ENCODE data around the gene HYAL2. TPM values are rescaled to one million over a fixed set of nuclear protein-coding genes. Genes with fewer than 3 reads are reported as not detected.
"Not testable (repeated sequence)": the region's sequence is repeated elsewhere in the genome, so short reads cannot be mapped to it uniquely, and the experiment has no call there.

HYAL2 gene
- total and polyA plus RNA-seq, 4 donors: 19.5 to 57.6 (median 33.2) TPM

- Histone ChIP-seq H3K9ac (ENCODE audit: low read depth in 1 of 2, low read length in 2 of 2) (peak overlapping the region in 1 of 2 donors; percentile 21), H3K36me3 (ENCODE audit: control insufficient read depth in 4 of 4, insufficient read depth in 3 of 4, low read depth in 1 of 4, low read length in 3 of 4) (no peaks in the 10 kb centered on the region), H3K9me3 (ENCODE audit: control insufficient read depth in 4 of 4, low read length in 3 of 4) (no peaks in the 10 kb centered on the region), H3K27me3 (ENCODE audit: control insufficient read depth in 4 of 4, insufficient read depth in 4 of 4, low read length in 3 of 4) (peaks cover 0 to 2% (median 0%) of the 10 kb centered on the region in 4 donors), H3K27ac (ENCODE audit: low read depth in 1 of 2, low read length in 2 of 2) (no peak overlapping the region), H3K4me1 (ENCODE audit: control insufficient read depth in 4 of 4, insufficient read depth in 4 of 4, low read length in 3 of 4) (peaks cover 3 to 47% (median 19%) of the 10 kb centered on the region in 4 donors), H3K4me3 (ENCODE audit: low read depth in 1 of 3, low read length in 3 of 3) (peak overlapping the region in 2 of 3 donors; percentile 10 to 32)
- TF ChIP-seq REST (IDR thresholded peaks at IDR 0.05) (no peak), RAD21 (IDR thresholded peaks at IDR 0.05) (peak; percentile 98 to 99), ATF3 (IDR thresholded peaks at IDR 0.05) (no peak), MAX (IDR thresholded peaks at IDR 0.05) (no peak), TAF1 (conservative IDR thresholded peaks at IDR 0.05) (no peak), HNF4A (conservative IDR thresholded peaks at IDR 0.05) (no peak), YY1 (IDR thresholded peaks at IDR 0.05) (no peak), EGR1 (IDR thresholded peaks at IDR 0.05; ENCODE audit: low read depth in 2 of 2) (no peak), GABPA (IDR thresholded peaks at IDR 0.05 in 1 of 2, conservative IDR thresholded peaks at IDR 0.05 in 1 of 2) (no peak), CTCF (IDR thresholded peaks at IDR 0.05; ENCODE audit: low read depth, low read length, missing input control) (peak; percentile 100), FOXA2 (IDR thresholded peaks at IDR 0.05) (no peak), SP1 (IDR thresholded peaks at IDR 0.05) (no peak), ZBTB33 (IDR thresholded peaks at IDR 0.05) (no peak), FOXA1 (IDR thresholded peaks at IDR 0.05) (no peak), RXRA (IDR thresholded peaks at IDR 0.05) (peak in 1 of 2 donors; percentile 7), HNF4G (IDR thresholded peaks at IDR 0.05) (no peak), NR2F2 (IDR thresholded peaks at IDR 0.05) (no peak)
- peak; percentile 95 for DNase-seq (ENCODE audit: low spot score)
- WGBS: 2% methylated on average over 61 of the region's 61 CpGs
These were observed 49.4 kb downstream of the HYAL2 start for GRCh38 chr3:50272911-50273688.

- H3K27me3 ChIP-seq (ENCODE audit: control insufficient read depth in 4 of 4, insufficient read depth in 4 of 4, low read length in 3 of 4); H3K9ac ChIP-seq (ENCODE audit: low read depth in 1 of 2, low read length in 2 of 2); H3K4me3 ChIP-seq (ENCODE audit: low read depth in 1 of 3, low read length in 3 of 3); H3K27ac ChIP-seq (ENCODE audit: low read depth in 1 of 2, low read length in 2 of 2); H3K36me3 ChIP-seq (ENCODE audit: control insufficient read depth in 4 of 4, insufficient read depth in 3 of 4, low read depth in 1 of 4, low read length in 3 of 4); DNase-seq (ENCODE audit: low spot score); H3K9me3 ChIP-seq (ENCODE audit: control insufficient read depth in 4 of 4, low read length in 3 of 4): not testable (repeated sequence)
- 75% methylated on average over 10 of the region's 10 CpGs for WGBS
- peaks cover 3 to 52% (median 20%) of the 10 kb centered on the region in 4 donors for H3K4me1 ChIP-seq (ENCODE audit: control insufficient read depth in 4 of 4, insufficient read depth in 4 of 4, low read length in 3 of 4)
These were observed 50.0 kb downstream of the HYAL2 start for GRCh38 chr3:50272538-50272910.

Data from liver (tissue), 9 donors.